ENCODE results near the gene CEACAM3.

CEACAM3 gene

GRCh38 chr19:41816761-41817160, 20.4 kb downstream of the CEACAM3 start:
- no peak overlapping the region for H3K27ac ChIP-seq
- no peak overlapping the region for H3K4me3 ChIP-seq
- DNase-seq (ENCODE audit: low spot score) = no peak
- TF ChIP-seq CTCF (IDR thresholded peaks at IDR 0.05) = no peak

GRCh38 chr19:41821003-41821735, 24.8 kb downstream of the CEACAM3 start:
- DNase-seq (ENCODE audit: low spot score) = no peak
- no peak for TF ChIP-seq CTCF (IDR thresholded peaks at IDR 0.05)
- H3K27ac ChIP-seq = no peak overlapping the region
- no peak overlapping the region for H3K4me3 ChIP-seq

- TF ChIP-seq CTCF (IDR thresholded peaks at IDR 0.05) = no peak
- no peak for DNase-seq (ENCODE audit: low spot score)
These were observed 41.8 kb downstream of the CEACAM3 start for GRCh38 chr19:41837981-41838708.

DNA sequence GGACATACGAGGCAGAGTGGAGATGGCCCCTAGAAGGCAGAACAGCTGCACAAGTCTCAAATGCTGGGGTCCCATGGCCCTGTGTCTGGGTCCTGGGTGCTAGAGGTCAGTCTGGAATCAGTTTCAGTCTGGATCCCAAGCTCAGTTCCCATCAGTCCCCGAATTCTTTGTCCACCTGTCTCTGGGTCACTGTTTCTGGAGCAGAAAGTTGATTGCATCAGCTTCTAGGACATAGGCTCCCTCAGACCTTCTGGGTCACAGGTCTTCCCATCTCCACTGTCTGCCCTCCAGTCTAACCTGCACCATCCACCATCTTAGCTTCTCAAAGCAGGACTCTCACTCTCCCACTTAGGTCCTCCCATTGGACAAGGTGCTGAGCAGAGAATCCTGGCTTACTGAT, 42.8 kb downstream of the CEACAM3 start:
- DNase-seq (ENCODE audit: low spot score) = no peak
- no peak for TF ChIP-seq CTCF (IDR thresholded peaks at IDR 0.05)
- H3K4me3 ChIP-seq = no peak overlapping the region
- no peak overlapping the region for H3K27ac ChIP-seq

More at GRCh38 chr19:41837981-41838708, 41.8 kb downstream of the CEACAM3 start:
- no peak overlapping the region for H3K27ac ChIP-seq
- H3K4me3 ChIP-seq = no peak overlapping the region

- DNase-seq (ENCODE audit: low spot score) = no peak
- no peak for TF ChIP-seq CTCF (IDR thresholded peaks at IDR 0.05)
- no peak overlapping the region for H3K4me3 ChIP-seq
These were observed 47.0 kb downstream of the CEACAM3 start for GRCh38 chr19:41843371-41843770.

DNA sequence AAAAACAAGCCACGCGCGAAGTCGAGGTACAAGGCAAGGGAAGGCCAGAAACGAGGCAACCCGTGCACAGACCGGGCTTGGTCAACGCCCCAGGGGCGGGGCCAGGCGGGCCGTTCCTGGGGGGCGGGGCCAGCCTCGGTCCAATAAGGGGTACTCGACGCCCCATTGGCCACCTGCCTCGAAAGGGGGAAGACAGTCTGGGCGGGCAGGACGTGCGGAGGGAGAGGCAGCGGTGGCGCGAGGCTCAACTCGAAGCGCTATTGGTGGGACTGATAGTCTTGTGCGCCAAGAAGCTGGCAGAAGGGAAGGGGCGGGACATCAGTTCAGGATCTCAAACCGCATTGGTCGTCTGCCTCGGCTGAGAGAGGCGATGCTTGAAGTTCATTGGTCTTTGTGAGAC, 48.2 kb downstream of the CEACAM3 start, which contains the start of gene LYPD4:
LYPD4 (minus strand) TSS at position 83 of the 400 bp plus-strand sequence. CDS start 5,398 bp downstream, outside the sequence.
- no peak for DNase-seq (ENCODE audit: low spot score)
- H3K27ac ChIP-seq = no peak within 1 kb of the TSS
- no peak within 1 kb of the TSS for H3K4me3 ChIP-seq
- no peak for TF ChIP-seq CTCF (IDR thresholded peaks at IDR 0.05)

More at GRCh38 chr19:41843371-41843770, 47.0 kb downstream of the CEACAM3 start:
- no peak overlapping the region for H3K27ac ChIP-seq

DNA sequence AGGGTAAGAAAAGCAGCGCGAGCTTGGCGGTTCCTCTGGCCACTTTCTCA, 48.4 kb downstream of the CEACAM3 start, which contains the start of gene DMRTC2:
DMRTC2 (plus strand) TSS at position 42 of the 50 bp plus-strand sequence. CDS start 2,387 bp downstream, outside the sequence.
- Histone ChIP-seq H3K4me3 (no peak within 1 kb of the TSS), H3K27ac (no peak within 1 kb of the TSS)
- no peak for TF ChIP-seq CTCF (IDR thresholded peaks at IDR 0.05)
- no peak for DNase-seq (ENCODE audit: low spot score)
